GM18505 (cell line): Measurements from ENCODE around the gene ATF4.

Source experiments
- ATAC-seq: cut with Tn5 transposase; IDR thresholded peaks from one replicate; pipeline ENCODE4 v1.9.1; 2021; ENCODE audit not compliant: unreplicated experiment
- POLR2A ChIP-seq: IDR thresholded peaks from 4 replicates; pipeline ENCODE4 v1.6.1; 2011; ENCODE audit warnings: borderline replicate concordance; ENCODE audit not compliant: insufficient read depth, insufficient read length; ENCODE audit errors: extremely low read depth

Gene ATF4

DNA sequence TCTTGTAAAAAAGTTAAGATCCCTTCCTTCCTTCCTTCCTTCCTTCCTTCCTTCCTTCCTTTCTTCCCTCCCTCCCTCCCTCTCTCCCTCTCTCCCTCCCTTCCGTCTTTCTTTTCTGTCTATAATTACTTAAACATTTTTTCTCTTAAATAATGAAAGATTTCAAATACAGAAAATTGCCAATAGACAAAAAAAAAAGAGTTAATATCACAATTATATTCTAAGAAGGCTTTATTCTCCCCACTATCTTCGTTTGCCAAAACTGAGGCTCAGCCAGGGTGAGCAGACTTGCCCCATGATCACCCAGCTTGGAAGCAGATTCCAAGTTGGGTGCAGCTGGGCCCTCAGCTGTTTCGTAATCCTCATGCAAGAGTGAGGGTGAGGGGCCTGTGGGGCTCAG, 49.9 kb downstream of the ATF4 start:
- no peak for TF ChIP-seq POLR2A
- no peak for ATAC-seq

DNA sequence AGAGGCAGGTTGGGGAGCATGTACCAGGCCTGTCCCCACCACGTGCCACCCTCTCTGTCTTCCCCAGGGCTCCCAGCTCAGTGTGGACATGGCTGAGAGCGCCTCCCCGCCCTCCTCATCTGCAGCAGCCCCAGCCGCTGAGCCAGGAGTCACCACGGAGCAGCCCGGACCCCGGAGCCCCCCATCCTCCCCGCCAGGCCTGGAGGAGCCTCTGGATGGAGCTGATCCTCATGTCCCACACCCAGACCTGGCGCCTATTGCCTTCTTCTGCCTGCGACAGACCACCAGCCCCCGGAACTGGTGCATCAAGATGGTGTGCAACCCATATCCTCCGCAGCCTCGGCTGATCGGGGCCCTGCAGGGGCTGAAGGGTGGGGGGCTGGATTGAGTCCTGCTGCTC, 50.3 kb downstream of the ATF4 start, which contains the start of gene CACNA1I:
Gene CACNA1I (plus strand): TSS at position 89 of the 400 bp plus-strand sequence. CDS start 0 bp downstream, at position 89.
- TF ChIP-seq POLR2A: no peak
- ATAC-seq: no peak

DNA sequence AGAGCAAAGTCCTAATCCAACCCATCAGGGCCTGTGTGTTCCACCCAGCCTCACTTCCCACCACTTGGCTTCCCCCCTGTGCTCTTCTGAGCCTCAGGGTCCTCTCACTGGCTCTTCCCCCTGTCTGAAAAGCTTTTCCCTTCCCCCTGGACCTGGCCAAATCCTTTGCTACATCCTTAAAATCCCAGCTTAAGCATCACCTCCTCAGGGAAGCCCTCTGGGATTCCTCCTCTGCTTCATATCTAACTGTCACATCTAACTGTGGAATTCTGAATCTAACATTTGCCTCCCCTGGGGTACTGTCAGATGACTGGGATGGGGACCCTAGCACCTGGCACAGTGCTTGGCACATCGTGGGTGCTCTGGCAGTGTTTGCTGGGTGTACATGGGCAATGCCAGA, 51.2 kb downstream of the ATF4 start:
- ATAC-seq: no peak
- TF ChIP-seq POLR2A: no peak
